Neural progenitor cell (in vitro differentiated cells): ENCODE data around the gene MIAT.

Source experiments
- EZH2 ChIP-seq: fragments of 200-600 bp; sonication (generic); IDR thresholded peaks from 2 replicates; pipeline ENCODE4 v1.6.1; 2017; ENCODE audit warnings: antibody characterized with exemption, mild to moderate bottlenecking, moderate library complexity
- TF ChIP-seq, protein P1 (sequence below): fragments of 200-600 bp; sonication (generic); IDR thresholded peaks from 2 replicates; pipeline ENCODE4 v1.5.1; 2017; ENCODE audit warnings: antibody characterized with exemption, mild to moderate bottlenecking

DNA sequence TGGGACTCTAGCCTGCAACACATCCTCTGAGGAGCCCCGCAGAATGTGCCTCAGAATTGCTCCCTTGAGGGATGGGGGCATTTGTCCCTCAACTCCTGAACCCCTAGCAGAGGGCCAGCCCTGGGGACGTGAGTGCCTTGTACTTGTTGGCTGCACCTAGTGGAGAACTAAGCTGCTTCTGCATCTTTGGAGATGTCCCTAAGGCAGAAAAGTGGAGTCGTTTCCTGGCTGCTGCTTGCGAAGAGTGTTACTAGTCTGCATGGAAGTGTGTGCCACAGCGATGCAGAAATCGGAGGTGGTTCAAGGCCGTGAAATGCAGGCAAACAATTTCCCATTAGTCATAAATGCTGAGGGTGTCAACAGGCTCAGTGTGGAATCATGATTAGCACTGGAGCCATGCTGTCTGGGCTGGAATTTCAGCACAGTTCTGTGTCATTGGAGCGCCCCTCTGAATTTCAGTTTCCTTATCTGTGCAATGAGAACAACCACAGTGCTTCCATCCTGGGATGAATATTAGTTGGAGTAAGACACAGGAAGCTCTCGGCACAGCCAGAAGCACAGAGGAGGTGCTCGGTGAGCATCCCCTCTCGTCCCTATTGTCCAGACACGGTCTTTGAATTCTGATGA lies 56.5 kb downstream of the MIAT start:
- TF ChIP-seq EZH2 = no peak
- TF ChIP-seq, protein P1, sequence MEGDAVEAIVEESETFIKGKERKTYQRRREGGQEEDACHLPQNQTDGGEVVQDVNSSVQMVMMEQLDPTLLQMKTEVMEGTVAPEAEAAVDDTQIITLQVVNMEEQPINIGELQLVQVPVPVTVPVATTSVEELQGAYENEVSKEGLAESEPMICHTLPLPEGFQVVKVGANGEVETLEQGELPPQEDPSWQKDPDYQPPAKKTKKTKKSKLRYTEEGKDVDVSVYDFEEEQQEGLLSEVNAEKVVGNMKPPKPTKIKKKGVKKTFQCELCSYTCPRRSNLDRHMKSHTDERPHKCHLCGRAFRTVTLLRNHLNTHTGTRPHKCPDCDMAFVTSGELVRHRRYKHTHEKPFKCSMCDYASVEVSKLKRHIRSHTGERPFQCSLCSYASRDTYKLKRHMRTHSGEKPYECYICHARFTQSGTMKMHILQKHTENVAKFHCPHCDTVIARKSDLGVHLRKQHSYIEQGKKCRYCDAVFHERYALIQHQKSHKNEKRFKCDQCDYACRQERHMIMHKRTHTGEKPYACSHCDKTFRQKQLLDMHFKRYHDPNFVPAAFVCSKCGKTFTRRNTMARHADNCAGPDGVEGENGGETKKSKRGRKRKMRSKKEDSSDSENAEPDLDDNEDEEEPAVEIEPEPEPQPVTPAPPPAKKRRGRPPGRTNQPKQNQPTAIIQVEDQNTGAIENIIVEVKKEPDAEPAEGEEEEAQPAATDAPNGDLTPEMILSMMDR = no peak
